K562 (cell line): Measurements from ENCODE around the gene LMAN2. TPM values are rescaled to one million over a fixed set of nuclear protein-coding genes. Genes with fewer than 3 reads are reported as not detected.

Source experiments
- ATF7 ChIP-seq: fragments of 450-650 bp; IDR thresholded peaks from 2 replicates; pipeline ENCODE4 v1.7.1; 2014; ENCODE audit warnings: mild to moderate bottlenecking, moderate library complexity
- CBFB ChIP-seq: sonication (generic); formaldehyde crosslinking; IDR thresholded peaks from 2 replicates; pipeline ENCODE4 v1.4.0; 2020; ENCODE audit warnings: mild to moderate bottlenecking, missing genetic modification reagents
- CBX3 ChIP-seq, 2 experiments: IDR thresholded peaks; 1 replicate in 1 of 2; 2 replicates in 1 of 2; pipeline ENCODE4 v1.6.1; 2012; ENCODE audit warnings: inconsistent platforms in 2 of 2, low read length in 2 of 2, borderline replicate concordance in 1 of 2, control low read depth in 1 of 2
- DACH1 ChIP-seq: fragments of 450-650 bp; IDR thresholded peaks from 2 replicates; pipeline ENCODE4 v1.6.1; 2018; ENCODE audit not compliant: partially characterized antibody
- DMBX1 ChIP-seq: fragments of 250-450 bp; sonication (Bioruptor Pico); IDR thresholded peaks from 2 replicates; pipeline ENCODE4 v1.8.0; 2022; ENCODE audit warnings: inconsistent platforms, mild to moderate bottlenecking, moderate library complexity, borderline replicate concordance
- EP300 ChIP-seq: IDR thresholded peaks from 2 replicates; pipeline ENCODE4 v1.6.1; 2012; ENCODE audit warnings: low read length, improper control_type of control experiment
- ESRRA ChIP-seq: fragments of 450-650 bp; IDR thresholded peaks from 2 replicates; pipeline ENCODE4 v1.6.1; 2014; ENCODE audit warnings: low read depth, mild to moderate bottlenecking, moderate library complexity, borderline replicate concordance
- FOXA3 ChIP-seq, 2 experiments: fragments of 450-650 bp in 1 of 2; sonication (generic) in 1 of 2; formaldehyde crosslinking; IDR thresholded peaks in 1 of 2; conservative IDR thresholded peaks in 1 of 2; 2 replicates each; pipeline versions ENCODE4 v1.4.0 to v1.8.0; 2020 to 2022; ENCODE audit warnings: mild to moderate bottlenecking in 2 of 2, missing genetic modification reagents in 1 of 2
- GATA2 ChIP-seq: sonication (generic); formaldehyde crosslinking; IDR thresholded peaks from 2 replicates; pipeline ENCODE4 v1.4.0; 2020; ENCODE audit warnings: mild to moderate bottlenecking, missing genetic modification reagents
- HDAC2 ChIP-seq: fragments of 450-650 bp; IDR thresholded peaks from 2 replicates; pipeline ENCODE4 v1.6.1; 2016; ENCODE audit warnings: mild to moderate bottlenecking
- JUND ChIP-seq, 2 experiments: IDR thresholded peaks; 2 replicates in 1 of 2; 3 replicates in 1 of 2; pipeline ENCODE4 v1.6.1; 2011; ENCODE audit warnings: borderline replicate concordance in 2 of 2, low read depth in 2 of 2, low read length in 2 of 2, improper control_type of control experiment in 1 of 2, missing biosample characterization in 1 of 2, missing genetic modification characterization in 1 of 2, missing genetic modification reagents in 1 of 2
- MAX ChIP-seq: sonication (generic); formaldehyde crosslinking; IDR thresholded peaks from 2 replicates; pipeline ENCODE4 v1.9.0; 2022; ENCODE audit warnings: mild to moderate bottlenecking, missing genetic modification reagents
- MCM3 ChIP-seq: fragments of 450-650 bp; IDR thresholded peaks from 2 replicates; pipeline ENCODE4 v1.6.1; 2016
- MED1 ChIP-seq: sonication (generic); formaldehyde crosslinking; IDR thresholded peaks from 2 replicates; pipeline ENCODE4 v1.8.1; 2023; ENCODE audit warnings: missing genetic modification reagents, borderline replicate concordance
- MYNN ChIP-seq, 2 experiments: sonication (generic); formaldehyde crosslinking in 1 of 2; IDR thresholded peaks; 2 replicates each; pipeline versions ENCODE4 v1.5.0 to v1.6.1; 2016 to 2020; ENCODE audit warnings: antibody characterized with exemption in 1 of 2, missing genetic modification reagents in 1 of 2
- NFATC3 ChIP-seq: fragments of 450-650 bp; IDR thresholded peaks from 2 replicates; pipeline ENCODE4 v1.6.1; 2017; ENCODE audit warnings: mild to moderate bottlenecking
- NFIC ChIP-seq: fragments of 450-650 bp; IDR thresholded peaks from 2 replicates; pipeline ENCODE4 v1.6.1; 2017; ENCODE audit warnings: mild to moderate bottlenecking, inconsistent platforms
- PHB ChIP-seq: fragments of 250-450 bp; sonication (Bioruptor Pico); IDR thresholded peaks from 2 replicates; pipeline ENCODE4 v1.5.0; 2021
- RB1 ChIP-seq: fragments of 450-650 bp; IDR thresholded peaks from 2 replicates; pipeline ENCODE4 v1.6.1; 2017; ENCODE audit warnings: low read depth, mild to moderate bottlenecking
- SIRT6 ChIP-seq: IDR thresholded peaks from one replicate; pipeline ENCODE4 v1.6.1; 2012; ENCODE audit warnings: low read depth, mild to moderate bottlenecking, control low read depth, inconsistent platforms, low read length, moderate library complexity
- SOX6 ChIP-seq: fragments of 450-650 bp; IDR thresholded peaks from 2 replicates; pipeline ENCODE4 v1.6.1; 2014; ENCODE audit warnings: mild to moderate bottlenecking
- SP1 ChIP-seq: sonication (generic); formaldehyde crosslinking; IDR thresholded peaks from 2 replicates; pipeline ENCODE4 v1.8.1; 2022; ENCODE audit warnings: mild to moderate bottlenecking, missing genetic modification reagents
- SRF ChIP-seq, 2 experiments: fragments of 250-450, 450-650 bp in 1 of 2; sonication (Bioruptor Pico) in 1 of 2; sonication (generic) in 1 of 2; formaldehyde crosslinking; IDR thresholded peaks; 2 replicates each; pipeline versions ENCODE4 v1.5.0 to v1.5.1; 2020 to 2022; ENCODE audit warnings: mild to moderate bottlenecking in 1 of 2, missing genetic modification reagents in 1 of 2
- TAF7 ChIP-seq: fragments of 450-650 bp; IDR thresholded peaks from 2 replicates; pipeline ENCODE4 v1.6.1; 2016; ENCODE audit warnings: missing genetic modification characterization, missing compliant biosample characterization
- TARDBP ChIP-seq: fragments of 450-650 bp; IDR thresholded peaks from 2 replicates; pipeline ENCODE4 v1.6.1; 2016
- TBP ChIP-seq: optimal IDR thresholded peaks from 2 replicates; pipeline ENCODE3; 2011; ENCODE audit warnings: low read depth, low read length, improper control_type of control experiment
- ZNF316 ChIP-seq: fragments of 450-650 bp; IDR thresholded peaks from 2 replicates; pipeline ENCODE4 v1.6.1; 2016
- ZNF511 ChIP-seq: sonication (generic); formaldehyde crosslinking; IDR thresholded peaks from 2 replicates; pipeline ENCODE4 v1.8.0; 2022; ENCODE audit warnings: mild to moderate bottlenecking, missing genetic modification reagents
- ZNF766 ChIP-seq: fragments of 200-800 bp; sonication (Bioruptor generic); conservative IDR thresholded peaks from 2 replicates; pipeline ENCODE4 v1.6.1; 2016; ENCODE audit warnings: missing genetic modification characterization, missing compliant biosample characterization
- polyA plus RNA-seq, 8 experiments: library from polyadenylated mRNA; depleted of rRNA in 4 of 8; stranded (reverse) in 5 of 8; unstranded in 3 of 8; fragments of >200 nt; fragmentation: Nextera tagmentation in 2 of 8; fragmentation: Illumina TruSeq in 1 of 8; extraction: Ambion mirVana in 2 of 8; extraction: Trizol in 1 of 8; gene quantifications; 2 replicates each; pipeline versions ENCODE4 v1.2.1 to v1.2.3, GENCODE V29; 2011 to 2014; ENCODE audit warnings: inconsistent platforms in 1 of 8, missing spikeins in 1 of 8
- total RNA-seq, 7 experiments: library from RNA; depleted of rRNA in 6 of 7; stranded (reverse); fragments of >200 nt in 6 of 7; fragmentation: Illumina TruSeq in 2 of 7; extraction: Trizol in 2 of 7; gene quantifications; 2 replicates each; pipeline versions ENCODE4 v1.2.1 to v1.2.3, GENCODE V29; 2011 to 2021; ENCODE audit warnings: low replicate concordance in 1 of 7

LMAN2 gene
- total and polyA plus RNA-seq, 9 of the 15 experiments (the other 6 are each of a cell fraction or from before 2014, with no cell fraction given), result 2.7 to 254 (median 136) TPM

- TF ChIP-seq DMBX1 (CRISPR knock-in tag) (no peak), JUND (IDR thresholded peaks at IDR 0.05; ENCODE audit: borderline replicate concordance, low read depth, low read length) (peak; percentile 34; the same call in 1 of the 2 replicates), JUND (tag; IDR thresholded peaks at IDR 0.05; ENCODE audit: borderline replicate concordance, low read depth, low read length) (no peak; the same call in 2 of the 3 replicates), TARDBP (0 out of 2 replicates have a peak, but pooled peaks have one; percentile 15), TAF7 (tag) (no peak), HDAC2 (0 out of 2 replicates have a peak, but pooled peaks have one; percentile 34), EP300 (0 out of 2 replicates have a peak, but pooled peaks have one; percentile 19), SRF (CRISPR knock-in tag; IDR thresholded peaks at IDR 0.05) (peak in 1 of 2 experiments; percentile 65; a peak in 1 of 4 replicates), ZNF511 (0 out of 2 replicates have a peak, but pooled peaks have one; percentile 34), NFATC3 (no peak), SIRT6 (no peak), FOXA3 (CRISPR knock-in tag; conservative IDR thresholded peaks at IDR 0.05 in 1 of 2, IDR thresholded peaks at IDR 0.05 in 1 of 2) (peak in 1 of 2 experiments; percentile 74; a peak in 1 of 4 replicates), MYNN (IDR thresholded peaks at IDR 0.05) (0 out of 2 replicates have a peak, but pooled peaks have one; percentile 15), MYNN (CRISPR knock-in tag; IDR thresholded peaks at IDR 0.05) (no peak), SOX6 (0 out of 2 replicates have a peak, but pooled peaks have one; percentile 23), NFIC (peak; percentile 67), CBFB (CRISPR knock-in tag) (peak; percentile 77), SP1 (CRISPR knock-in tag) (peak; percentile 21; the same call in 1 of the 2 replicates), GATA2 (CRISPR knock-in tag) (0 out of 2 replicates have a peak, but pooled peaks have one; percentile 32), PHB (CRISPR knock-in tag) (no peak), ZNF766 (CRISPR knock-in tag) (no peak), DACH1 (peak; percentile 17), RB1 (peak; percentile 68), MCM3 (no peak), MAX (CRISPR knock-in tag) (0 out of 2 replicates have a peak, but pooled peaks have one; percentile 56), ATF7 (peak; percentile 36; the same call in 1 of the 2 replicates), MED1 (CRISPR knock-in tag) (no peak), TBP (peak; percentile 20), ZNF316 (peak; percentile 80), ESRRA (peak; percentile 19; the same call in 1 of the 2 replicates), CBX3 (IDR thresholded peaks at IDR 0.05; ENCODE audit: borderline replicate concordance in 1 of 2, low read length in 2 of 2) (0 out of 3 replicates have a peak, but pooled peaks of 1 of the 2 experiments have one; percentile 72)
Measured at GRCh38 chr5:177309351-177310191, 41.9 kb downstream of the LMAN2 start (continued).
